Measurements from ENCODE around the gene YWHAE.
"Not testable (repeated sequence)": the region's sequence is repeated elsewhere in the genome, so short reads cannot be mapped to it uniquely, and the experiment has no call there.

The YWHAE gene

DNA sequence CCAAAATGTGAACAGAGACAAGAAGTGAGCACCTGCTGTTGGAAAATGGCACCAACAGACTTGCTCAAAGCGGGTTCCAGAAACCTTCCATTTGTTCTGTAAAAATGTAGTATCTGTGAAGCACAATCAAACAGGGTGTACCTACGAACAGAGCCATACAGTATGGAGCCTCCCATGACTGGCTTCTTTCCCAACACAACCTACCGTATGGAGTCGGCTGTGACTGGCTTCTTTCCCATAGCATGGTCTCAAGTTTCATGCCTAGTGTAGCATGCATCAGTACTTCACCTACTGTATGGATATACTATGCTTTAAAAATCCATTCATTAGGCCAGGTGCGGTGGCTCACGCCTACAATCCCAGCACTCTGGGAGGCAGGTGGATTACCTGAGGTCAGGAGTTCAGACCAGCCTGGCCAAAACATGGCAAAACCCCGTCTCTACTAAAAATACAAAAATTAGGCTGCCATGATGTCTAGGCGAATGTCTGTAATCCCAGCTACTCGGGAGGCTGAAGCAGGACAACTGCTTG is 26.2 kb downstream of the YWHAE start:
- no peak for DNase-seq

DNA sequence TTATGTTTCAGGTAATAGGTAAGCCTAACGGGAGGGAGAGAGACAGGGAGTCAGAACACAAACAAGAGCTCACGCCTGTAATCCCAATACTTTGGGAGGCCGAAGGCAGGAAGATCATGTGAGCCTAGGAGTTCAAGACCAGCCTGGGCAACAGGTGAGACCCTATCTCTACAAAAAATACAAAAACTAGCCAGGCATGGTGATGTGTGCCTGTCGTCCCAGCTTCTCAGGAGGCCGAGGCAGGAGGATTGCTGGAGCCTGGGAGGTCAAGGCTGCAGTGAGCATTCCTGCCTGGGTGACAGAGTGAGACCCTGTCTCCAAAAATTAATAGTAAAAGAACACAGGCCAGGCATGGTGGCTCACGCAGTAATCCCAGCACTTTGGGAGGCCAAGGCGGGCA is 27.4 kb downstream of the YWHAE start:
- no peak for DNase-seq

DNA sequence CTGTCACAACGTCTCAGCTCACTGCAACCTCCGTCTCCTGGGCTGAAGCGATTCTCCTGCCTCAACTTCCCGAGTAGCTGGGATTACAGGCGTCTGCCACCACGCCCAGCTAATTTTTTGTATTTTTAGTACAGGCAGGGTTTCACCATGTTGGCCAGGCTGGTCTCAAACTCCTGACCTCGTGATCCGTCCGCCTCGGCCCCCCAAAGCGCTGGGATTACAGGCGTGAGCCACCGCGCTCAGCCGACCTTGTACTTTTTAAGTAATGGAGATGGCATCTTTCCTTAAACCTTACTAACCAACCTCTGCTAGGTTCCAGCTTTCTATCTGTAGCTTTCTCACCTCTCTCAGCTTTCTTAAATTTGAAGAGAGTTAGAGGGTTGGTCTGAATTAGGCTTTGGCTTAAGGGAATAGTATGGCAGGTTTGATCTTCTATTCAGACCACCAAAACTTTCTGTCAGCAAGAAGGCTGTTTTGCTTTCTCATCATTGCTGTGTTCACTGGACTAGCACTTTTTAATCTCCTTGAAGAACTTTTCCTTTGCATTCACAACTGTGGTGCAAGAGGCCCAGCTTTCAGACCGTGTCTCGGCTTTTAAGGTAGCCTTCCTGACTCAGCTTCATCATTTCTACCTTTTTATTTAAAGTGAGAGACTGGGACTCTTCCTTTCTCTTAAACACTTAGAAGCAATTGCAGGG is 28.0 kb downstream of the YWHAE start:
- no peak for DNase-seq

DNA sequence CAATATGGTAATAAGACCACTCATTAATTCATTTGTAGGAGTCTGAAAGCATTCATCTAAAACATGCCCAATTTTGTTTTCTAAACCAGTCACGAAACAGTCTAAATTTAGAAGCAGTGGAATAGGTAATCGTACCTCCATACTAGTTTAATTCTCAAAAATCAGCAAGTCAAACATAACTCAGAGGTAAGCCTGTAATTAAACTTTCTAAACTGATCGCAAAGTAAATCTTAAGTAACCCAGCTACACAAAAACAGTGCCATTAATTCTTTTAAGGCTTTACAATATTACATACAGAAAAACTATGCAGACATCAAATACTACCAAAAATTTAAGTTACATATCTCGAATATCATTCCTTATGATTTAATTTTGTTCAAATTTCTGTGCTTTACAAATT is 31.4 kb downstream of the YWHAE start:
- DNase-seq: no peak

DNA sequence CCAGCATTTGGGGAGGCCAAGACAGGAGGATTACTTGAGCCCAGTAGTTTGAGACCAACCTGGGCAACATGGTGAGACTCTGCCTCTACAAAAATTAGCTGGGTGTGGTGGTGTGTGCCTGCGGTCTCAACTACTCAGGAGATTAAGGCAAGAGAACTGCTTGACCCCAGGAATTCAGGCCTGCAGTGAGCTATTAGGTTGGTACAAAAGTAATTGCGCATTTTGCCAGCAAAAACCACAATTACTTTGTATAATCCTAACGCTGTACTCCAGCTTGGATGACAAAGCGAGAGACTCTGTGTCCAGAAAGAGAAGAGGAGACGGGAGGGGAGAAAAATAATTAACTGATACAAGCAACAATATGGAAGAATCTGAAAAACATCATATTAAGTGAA is 32.7 kb downstream of the YWHAE start:
- no peak for DNase-seq

DNA sequence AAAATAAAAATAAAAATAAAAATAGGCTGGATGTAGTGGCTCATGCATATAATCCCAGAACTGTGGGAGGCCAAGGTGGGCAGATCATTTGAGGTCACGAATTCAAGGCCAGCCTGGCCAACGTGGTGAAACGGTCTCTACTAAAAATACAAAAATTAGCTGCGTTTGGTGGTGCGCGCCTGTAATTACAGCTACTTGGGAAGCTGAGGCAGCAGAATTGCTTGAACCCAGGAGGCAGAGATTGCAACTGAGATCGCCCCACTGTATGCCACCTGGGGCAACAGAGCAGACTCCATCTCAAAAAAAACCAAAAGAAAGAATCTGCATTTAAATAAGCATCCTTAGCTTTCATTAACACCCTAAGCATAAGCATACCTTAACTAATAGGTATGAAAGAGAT is 33.8 kb downstream of the YWHAE start:
- DNase-seq: no peak

DNA sequence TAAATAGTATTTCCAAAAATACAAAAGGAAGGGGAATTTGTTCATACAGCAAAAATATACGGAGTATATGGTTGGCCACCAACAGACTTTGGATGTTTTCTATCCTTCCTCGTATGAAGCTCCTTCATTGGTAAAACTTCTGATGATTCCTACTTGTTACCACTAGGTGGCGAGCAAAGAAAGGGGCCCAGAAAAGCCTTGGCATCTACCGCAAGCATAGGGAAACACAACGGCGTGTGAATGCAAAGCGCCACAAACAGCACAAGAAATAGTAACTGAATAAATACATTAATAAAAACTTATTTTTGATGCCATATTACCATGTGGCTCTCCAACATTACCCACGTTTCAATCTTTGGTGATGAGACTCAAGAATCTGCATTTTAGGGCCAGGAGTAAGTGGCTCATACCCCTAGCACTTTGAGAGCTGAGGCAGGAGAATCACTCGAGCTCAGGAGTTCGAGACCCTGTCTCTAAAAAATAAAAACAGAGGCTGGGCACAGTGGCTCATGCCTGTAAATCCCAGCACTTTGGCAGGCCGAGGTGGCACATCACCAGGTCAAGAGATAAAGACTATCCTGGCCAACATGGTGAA is 34.5 kb downstream of the YWHAE start:
- DNase-seq: peak in 3 of 5 experiments; percentile 48 to 80 (median 55)

DNA sequence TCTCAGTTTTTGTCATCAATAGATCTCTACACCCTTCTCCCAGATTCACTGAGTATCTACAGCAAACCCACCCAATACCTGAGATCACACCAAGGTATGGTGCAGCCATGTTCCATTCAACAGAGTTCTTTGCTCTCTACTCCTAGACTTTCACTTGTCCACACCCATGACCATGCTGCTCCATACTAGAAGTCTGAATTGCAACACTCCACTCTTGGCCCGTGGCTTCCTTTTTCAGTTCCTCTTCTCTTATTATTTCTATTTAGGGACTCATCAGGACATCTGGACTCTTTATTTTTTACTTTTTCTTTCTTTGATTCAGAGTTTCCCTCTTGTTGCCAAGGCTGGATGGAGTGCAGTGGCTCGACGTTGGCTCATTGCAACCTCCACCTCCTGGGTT is 37.1 kb downstream of the YWHAE start:
- no peak for DNase-seq

DNA sequence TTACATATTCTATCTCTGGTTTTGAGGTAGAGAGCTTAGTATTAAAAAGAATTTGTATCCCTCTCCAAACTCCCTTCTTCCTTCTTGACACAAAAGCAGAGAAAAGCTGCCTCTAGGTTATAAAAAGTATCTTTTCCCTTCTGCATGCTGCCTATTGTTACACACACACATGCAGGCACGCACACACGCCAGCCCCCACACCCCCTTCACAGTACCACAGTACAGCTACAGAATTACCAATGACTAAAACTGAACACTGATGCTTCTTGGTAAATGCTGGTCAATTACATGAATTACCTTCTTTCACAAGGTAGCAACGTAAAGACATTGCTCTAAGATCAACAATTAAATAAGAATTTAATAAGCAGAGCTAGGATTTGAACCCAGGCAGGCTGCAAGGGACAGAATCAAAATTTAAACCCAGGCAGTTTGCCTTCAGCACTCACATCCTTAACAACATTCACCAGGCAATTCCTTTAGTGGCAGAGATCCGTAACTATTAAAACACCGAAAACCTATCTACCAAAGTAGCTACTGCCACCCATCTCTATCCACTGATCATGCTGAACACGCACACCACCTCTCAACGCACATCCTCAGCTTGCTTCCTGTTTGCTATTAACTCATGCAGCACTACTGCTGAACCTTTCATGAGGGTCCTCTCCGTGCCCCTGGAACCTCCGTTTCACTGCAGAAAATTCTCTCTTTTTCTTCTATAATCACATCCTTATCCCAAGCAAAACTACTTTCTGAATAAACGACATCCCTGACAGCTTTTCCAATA is 37.8 kb downstream of the YWHAE start:
- DNase-seq: peak in 2 of 5 experiments; percentile 15 to 69

DNA sequence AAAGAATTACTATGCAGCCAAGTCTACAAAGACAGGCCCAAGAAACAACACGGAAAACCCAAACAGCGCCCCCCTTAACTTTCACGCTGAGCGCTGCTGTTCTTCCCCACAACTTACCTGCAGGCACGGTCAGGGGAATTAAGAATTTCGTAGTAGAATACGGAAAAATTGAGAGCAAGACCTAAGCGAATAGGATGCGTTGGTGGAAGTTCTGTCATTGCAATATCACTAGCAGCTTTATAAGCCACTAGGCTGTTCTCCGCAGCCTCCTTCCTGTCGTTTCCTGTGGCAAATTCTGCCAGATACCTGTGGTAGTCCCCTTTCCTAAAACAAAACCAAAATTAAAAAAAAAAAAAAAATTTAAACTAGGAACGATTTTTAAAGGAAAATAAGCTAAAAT is 39.0 kb downstream of the YWHAE start:
- peak in 3 of 5 experiments; percentile 13 to 48 (median 29) for DNase-seq

DNA sequence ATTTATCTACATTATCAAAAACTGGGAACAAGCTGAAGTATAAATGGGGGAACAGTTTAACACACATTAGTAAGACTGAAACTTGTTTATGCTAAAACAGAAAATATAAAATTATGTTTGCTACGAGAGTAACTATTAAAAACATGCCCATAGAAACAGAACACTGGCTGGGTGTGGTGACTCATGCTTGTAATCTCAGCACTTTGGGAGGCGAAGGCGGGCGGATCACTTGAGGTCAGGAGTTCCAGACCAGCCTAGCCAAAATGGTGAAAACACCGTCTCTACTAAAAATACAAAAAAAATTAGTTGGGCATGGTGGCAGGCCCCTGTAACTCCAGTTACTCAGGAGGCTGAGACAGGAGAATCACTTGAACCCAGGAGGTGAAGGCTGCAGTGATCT is 39.7 kb downstream of the YWHAE start:
- peak in 1 of 5 experiments; percentile 58 for DNase-seq

DNA sequence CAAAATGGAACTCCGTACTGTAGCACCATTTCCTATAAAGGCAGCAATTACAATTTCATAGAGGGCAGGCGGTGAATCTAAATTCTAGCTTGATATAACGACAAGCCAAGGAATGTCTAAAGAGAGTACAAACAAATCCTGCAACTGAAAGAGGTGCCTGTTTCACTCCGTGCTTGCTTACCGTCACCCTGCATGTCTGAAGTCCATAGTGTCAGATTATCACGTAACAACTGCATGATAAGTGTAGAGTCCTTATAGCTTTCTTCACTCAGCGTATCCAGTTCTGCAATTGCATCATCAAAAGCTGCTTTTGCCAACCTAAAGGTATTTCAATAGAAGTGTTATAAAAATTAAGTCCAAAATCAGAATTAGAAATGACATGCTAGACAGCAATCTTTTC is 46.0 kb downstream of the YWHAE start:
- DNase-seq: no peak

DNA sequence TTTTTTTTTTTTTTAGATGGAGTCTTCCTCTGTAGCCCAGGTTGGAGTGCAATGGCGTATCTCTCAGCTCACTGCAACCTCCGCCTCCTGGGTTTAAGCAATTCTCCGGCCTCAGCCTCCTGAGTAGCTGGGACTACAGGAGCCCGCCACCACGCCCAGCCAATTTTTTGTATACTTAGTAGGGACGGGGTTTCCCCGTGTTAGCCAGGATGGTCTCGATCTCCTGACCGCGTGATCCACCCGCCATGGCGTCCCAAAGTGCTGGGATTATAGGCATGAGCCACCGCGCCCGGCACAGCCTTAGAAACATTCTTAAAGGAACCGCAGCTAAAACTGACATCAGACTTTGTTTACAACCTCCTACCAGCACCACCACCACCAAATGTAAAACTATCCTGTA is 47.5 kb downstream of the YWHAE start:
- DNase-seq: not testable (repeated sequence)

DNA sequence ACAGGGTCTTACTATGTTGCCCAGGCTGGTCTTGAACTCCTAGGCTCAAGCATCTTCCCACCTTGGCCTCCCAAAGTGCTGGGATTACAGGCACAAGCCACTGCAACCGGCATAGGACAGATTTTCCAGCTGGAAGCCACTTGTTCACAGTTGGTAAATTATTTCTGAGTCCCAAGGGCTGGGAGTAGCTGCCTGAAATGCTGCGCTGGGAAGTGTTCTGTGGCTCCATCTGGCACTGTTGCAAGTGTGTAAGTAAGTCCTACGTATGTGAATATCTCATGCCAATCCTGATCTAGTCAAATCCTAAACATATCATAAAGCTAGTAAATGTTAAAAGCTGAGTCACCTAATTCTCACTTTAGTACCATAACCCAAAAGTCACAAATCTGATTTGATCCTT is 48.1 kb downstream of the YWHAE start:
- no peak for DNase-seq

DNA sequence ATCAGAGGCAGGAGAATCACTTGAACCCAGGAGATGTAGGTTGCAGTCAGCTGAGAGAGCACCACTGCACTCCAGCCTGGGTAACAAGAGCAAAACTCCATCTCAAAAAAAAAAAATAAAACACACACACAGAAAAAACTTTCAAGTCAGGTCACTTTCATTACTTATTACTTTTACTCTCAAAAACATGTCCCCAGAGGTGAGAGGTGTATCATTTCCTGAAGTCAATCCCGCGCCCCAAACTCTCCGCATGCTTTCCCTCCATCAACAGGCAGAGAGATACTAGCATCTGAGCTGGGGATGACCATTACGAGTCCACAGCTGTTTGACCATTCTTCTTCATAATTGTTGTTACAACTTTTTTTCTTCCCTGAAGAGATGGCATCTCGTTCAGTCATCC is 48.7 kb downstream of the YWHAE start:
- no peak for DNase-seq

DNA sequence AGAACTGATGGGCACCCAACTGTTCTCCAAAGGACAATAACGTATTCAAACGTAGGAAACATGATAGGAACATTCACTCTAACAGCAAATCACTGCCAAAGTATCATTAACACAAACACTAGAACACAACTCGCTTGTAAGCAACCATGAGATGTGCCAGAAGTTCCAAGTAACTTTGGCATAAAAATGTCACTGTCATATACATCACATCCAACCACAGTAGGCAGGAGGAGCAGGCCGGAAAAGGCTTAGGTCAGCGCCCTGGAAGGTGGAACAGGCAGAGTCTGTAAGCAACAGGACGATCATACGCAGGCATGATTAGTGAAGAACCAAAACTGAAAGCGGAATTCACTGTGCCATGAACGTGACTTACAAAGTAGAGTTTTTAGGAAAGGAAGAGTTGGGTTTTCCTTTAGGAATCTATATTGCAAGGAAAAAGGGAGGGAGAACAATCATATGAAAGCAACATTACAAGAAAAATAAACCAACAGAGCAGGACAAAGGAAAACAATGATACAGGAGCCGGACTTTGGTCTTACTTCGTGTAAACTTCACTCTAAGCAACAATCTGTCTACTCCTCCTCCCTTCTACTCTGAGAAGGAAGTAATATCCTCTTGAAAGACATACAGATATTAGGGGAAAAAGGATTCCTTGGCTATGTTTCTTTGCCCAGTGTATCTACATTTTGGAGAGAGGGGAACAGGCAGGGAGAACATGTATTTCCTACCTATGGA is 52.3 kb downstream of the YWHAE start:
- DNase-seq: peak in 1 of 5 experiments; percentile 27

DNA sequence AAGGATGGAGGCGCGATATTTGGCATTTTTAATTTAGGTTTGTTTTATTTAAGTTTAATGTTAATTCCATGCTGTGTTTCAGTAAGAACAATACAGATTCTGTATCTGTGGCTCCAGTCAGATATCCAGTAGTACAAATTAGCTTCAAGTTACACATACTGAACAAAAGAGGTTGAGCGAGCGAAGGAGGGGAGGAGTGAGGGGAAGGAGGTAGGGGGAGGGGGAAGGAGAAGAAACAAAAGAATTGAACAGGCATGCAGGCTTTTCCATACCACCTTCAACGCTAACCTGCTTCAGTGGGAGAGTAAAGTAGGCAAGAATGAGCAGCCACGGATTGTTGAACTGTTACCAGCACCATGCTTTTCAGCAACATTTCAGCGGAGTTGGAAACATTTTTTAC is 55.5 kb downstream of the YWHAE start:
- no peak for DNase-seq

DNA sequence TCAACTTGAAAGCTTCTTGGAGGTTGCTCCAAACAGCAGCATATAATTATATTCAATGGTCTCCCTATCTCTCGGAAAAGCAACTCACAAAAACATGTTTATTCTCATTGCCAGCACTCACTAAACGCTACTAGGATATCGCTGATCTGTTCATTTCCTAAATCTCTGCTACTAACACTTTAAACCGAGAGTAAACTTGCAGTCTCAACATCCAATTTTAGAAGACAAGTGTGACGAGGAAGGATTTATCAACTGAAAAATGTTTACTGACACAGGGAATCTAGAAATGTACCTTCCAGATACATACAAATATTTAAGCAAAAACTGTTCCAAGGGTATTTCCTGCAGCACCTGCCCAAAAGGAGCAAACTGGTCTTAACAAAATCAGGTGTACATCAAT is 56.5 kb downstream of the YWHAE start:
- no peak for DNase-seq

DNA sequence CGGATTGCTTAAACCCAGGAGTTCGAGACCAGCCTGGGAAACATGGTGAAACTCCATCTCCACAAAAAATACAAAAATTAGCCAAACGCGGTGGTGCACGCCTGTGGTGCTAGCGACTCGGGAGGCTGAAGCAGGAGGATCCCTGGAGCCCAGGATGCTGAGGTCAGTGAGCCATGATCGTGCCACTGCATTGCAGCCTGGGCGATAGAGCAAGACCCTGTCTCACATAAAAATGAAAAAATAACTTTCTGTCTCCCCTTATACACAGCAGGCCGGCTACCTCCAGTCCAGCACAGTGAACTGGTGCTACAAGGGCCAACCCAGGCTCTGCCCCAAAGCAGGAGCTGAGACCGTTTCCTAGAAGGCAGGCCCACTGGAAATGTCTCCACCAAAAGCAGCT is 59.7 kb downstream of the YWHAE start:
- no peak for DNase-seq

DNA sequence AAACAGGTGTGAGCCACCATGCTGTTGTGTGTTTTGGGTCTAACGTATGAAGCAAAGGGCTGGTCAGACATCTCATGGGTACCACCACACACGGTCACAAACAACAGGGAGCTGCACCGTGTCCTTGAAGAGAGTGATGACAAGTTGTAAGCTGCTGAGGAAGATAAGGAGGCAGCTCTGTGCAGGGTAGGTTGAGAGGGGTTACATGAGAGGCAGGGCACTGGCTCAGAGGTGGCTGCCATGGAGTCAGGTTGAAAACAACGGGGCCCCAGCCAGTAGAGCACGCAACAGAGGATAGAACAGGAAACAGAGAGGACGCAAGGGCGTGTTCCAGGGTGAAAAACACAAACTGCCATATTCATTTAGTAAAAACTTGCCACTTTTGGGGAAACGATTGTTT is 68.3 kb downstream of the YWHAE start:
- peak in 1 of 5 experiments; percentile 70 for DNase-seq

DNA sequence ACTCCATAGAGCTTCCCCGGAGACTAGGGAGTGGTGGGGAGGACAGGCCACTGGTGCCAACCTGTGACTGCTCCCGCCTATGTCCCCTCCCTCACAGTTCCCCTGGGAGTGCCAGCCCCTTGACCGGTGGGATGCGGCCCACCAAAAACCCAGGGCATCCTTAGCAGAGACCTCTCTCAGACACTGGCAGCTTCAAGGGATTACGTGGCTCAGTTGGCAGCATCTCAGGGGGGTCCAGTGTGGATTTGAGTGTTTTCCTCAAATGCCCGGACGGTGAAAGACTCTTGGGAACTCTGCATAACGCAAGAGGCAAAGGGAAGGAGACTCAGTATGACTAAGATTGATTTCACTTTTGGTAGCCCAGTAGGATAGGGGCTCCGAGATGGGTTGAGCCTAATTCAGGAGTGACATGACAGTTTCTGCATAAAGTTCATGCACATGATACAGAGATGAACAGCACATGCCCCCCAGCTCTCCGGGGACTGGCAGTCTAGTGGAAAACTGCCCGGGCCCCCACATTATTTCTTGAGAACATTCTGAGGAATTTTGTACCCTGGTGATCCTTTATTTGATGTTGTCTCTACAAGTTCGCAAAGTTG is 70.2 kb downstream of the YWHAE start:
- DNase-seq: no peak

DNA sequence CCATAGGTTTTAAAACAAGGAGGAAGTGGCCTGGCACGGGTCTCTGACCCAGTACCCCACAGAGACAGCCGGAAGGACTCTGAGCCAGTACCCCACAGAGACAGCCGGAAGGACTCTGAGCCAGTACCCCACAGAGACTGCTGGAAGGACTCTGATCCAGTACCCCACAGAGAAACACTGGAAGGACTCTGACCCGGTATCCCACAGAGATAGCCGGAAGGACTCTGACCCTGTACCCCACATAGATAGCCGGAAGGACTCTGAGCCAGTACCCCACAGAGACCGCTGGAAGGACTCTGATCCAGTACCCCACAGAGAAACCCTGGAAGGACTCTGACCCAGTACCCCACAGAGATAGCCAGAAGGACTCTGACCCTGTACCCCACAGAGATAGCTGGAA is 71.6 kb downstream of the YWHAE start:
- DNase-seq: no peak

DNA sequence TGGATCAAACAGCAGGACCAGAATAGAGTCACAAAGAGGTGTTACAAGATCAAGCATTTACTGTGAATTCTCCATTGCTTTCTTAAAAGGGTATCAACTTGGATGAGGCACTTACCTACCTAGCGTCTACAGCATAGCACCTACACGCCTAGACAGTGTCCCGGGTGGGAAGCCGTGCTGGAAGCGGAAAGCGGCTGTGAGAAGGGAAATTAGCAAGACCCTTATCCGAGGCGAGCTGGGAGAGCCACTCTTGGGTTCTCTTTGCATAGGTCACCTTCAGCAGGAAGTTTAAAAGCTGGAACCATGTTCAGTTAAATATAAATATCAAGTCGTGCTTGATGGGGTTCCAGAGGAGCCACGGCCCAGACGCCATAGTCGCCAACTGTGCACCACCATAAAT is 74.3 kb downstream of the YWHAE start:
- no peak for DNase-seq
